EL (cell line): ENCODE measurements around the gene SVIL.
"Not testable (repeated sequence)": the region's sequence is repeated elsewhere in the genome, so short reads cannot be mapped to it uniquely, and the experiment has no call there.

ENCODE experiments used
- DNase-seq: peaks from one replicate; pipeline ENCODE4 v3.0.0-alpha.2; 2016

Gene SVIL

GRCh38 chr10:29567003-29567402, 67.8 kb downstream of the SVIL start:
- no peak for DNase-seq

GRCh38 chr10:29566209-29566608, 68.6 kb downstream of the SVIL start:
- not testable (repeated sequence) for DNase-seq

GRCh38 chr10:29563420-29564035, 71.2 kb downstream of the SVIL start:
- no peak for DNase-seq

- DNase-seq: not testable (repeated sequence)
Observed at GRCh38 chr10:29563006-29563405, 71.8 kb downstream of the SVIL start.

GRCh38 chr10:29559996-29560395, 74.8 kb downstream of the SVIL start:
- no peak for DNase-seq

GRCh38 chr10:29557665-29558064, 77.1 kb downstream of the SVIL start:
- DNase-seq: no peak

GRCh38 chr10:29555746-29556481, 78.9 kb downstream of the SVIL start:
- DNase-seq: peak; percentile 79

- DNase-seq: no peak
Observed at GRCh38 chr10:29555091-29555745, 79.6 kb downstream of the SVIL start.

GRCh38 chr10:29554660-29555059, 80.1 kb downstream of the SVIL start:
- peak; percentile 46 for DNase-seq

GRCh38 chr10:29553544-29554250, 81.1 kb downstream of the SVIL start:
- no peak for DNase-seq

GRCh38 chr10:29553116-29553515, 81.7 kb downstream of the SVIL start:
- not testable (repeated sequence) for DNase-seq

- not testable (repeated sequence) for DNase-seq
Observed at GRCh38 chr10:29549493-29549892, 85.3 kb downstream of the SVIL start.

- DNase-seq: no peak
Observed at GRCh38 chr10:29546773-29547313, 87.9 kb downstream of the SVIL start.

- no peak for DNase-seq
Observed at GRCh38 chr10:29545122-29545521, 89.6 kb downstream of the SVIL start.

- DNase-seq: no peak
Observed at GRCh38 chr10:29543715-29544114, 91.1 kb downstream of the SVIL start.

- no peak for DNase-seq
Observed at GRCh38 chr10:29542723-29543122, 92.0 kb downstream of the SVIL start.

- no peak for DNase-seq
Observed at GRCh38 chr10:29541422-29542210, 93.2 kb downstream of the SVIL start.

GRCh38 chr10:29540016-29540415, 94.8 kb downstream of the SVIL start:
- no peak for DNase-seq

- no peak for DNase-seq
Observed at GRCh38 chr10:29539412-29539811, 95.4 kb downstream of the SVIL start.

GRCh38 chr10:29537799-29538198, 97.0 kb downstream of the SVIL start:
- no peak for DNase-seq

- not testable (repeated sequence) for DNase-seq
Observed at GRCh38 chr10:29536691-29537090, 98.1 kb downstream of the SVIL start.

- DNase-seq: no peak
Observed at GRCh38 chr10:29535778-29536453, 98.9 kb downstream of the SVIL start.
